ENCODE results near the gene SYNDIG1L. TPM values are rescaled to one million over a fixed set of nuclear protein-coding genes. Genes with fewer than 3 reads are reported as not detected.

SYNDIG1L gene
- total RNA-seq = under 0.01 TPM in 1 of 2 replicates, not detected in the other

GRCh38 chr14:74426202-74426582 lies at the start of gene SYNDIG1L:
Gene SYNDIG1L (minus strand): TSS chr14:74426210. CDS start chr14:74409744, 16,466 bp downstream.

Other genes starting within 250 kb of the SYNDIG1L start
- gene VSX2, start 186.8 kb downstream of the SYNDIG1L start, total RNA-seq = not detected in 2 replicates
- 23.9 and 26.2 TPM in 2 replicates for gene ABCD4, start 123.3 kb downstream of the SYNDIG1L start, total RNA-seq
- not detected in 2 replicates for gene VRTN, start 77.7 kb downstream of the SYNDIG1L start, total RNA-seq
- 254 and 299 TPM in 2 replicates for gene NPC2, start 67.1 kb upstream of the SYNDIG1L start, total RNA-seq
- gene ISCA2, start 67.6 kb upstream of the SYNDIG1L start, total RNA-seq = 25.0 and 25.2 TPM in 2 replicates
- gene LTBP2, start 186.0 kb upstream of the SYNDIG1L start, total RNA-seq = 16.2 and 19.5 TPM in 2 replicates